ENCODE results near the gene GPR161.

The GPR161 gene

DNA sequence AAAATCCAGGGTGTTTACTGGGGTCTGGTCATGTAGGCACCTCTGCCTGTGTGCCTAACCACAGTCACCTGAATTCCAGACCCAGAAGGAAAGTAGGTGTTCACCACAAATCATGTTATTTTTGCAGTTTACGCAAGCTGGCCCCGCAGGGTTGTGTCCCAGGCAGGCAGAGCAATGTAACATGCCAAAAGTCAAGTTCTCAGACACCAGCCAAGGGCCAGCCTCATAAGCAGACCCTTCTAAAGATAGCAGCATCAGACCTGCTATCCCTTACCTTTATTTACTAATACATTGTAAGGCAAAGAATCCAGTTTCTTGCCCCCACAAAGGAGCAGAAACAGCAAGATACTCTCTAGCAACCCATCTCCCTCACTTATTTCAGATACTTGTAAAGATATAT is 83.0 kb downstream of the GPR161 start:
- H3K27me3 ChIP-seq (ENCODE audit: low read depth, low read length), result no peaks in the 10 kb centered on the region
- H3K9me3 ChIP-seq (ENCODE audit: control insufficient read depth in 1 of 2, low read length in 2 of 2), result no peaks in the 10 kb centered on the region
- peaks cover 0 to 4% of the 10 kb centered on the region in 2 donors for H3K4me1 ChIP-seq (ENCODE audit: control insufficient read depth in 1 of 2, insufficient read depth in 2 of 2, low read length in 2 of 2)
- no peak overlapping the region for H3K27ac ChIP-seq (ENCODE audit: low read length)
- H3K4me3 ChIP-seq (ENCODE audit: low read depth in 1 of 2, low read length in 2 of 2), result no peak overlapping the region
- H3K36me3 ChIP-seq (ENCODE audit: control insufficient read depth in 1 of 2, insufficient read depth in 2 of 2, low read length in 2 of 2), result peaks cover 0 to 6% of the 10 kb centered on the region in 2 donors

DNA sequence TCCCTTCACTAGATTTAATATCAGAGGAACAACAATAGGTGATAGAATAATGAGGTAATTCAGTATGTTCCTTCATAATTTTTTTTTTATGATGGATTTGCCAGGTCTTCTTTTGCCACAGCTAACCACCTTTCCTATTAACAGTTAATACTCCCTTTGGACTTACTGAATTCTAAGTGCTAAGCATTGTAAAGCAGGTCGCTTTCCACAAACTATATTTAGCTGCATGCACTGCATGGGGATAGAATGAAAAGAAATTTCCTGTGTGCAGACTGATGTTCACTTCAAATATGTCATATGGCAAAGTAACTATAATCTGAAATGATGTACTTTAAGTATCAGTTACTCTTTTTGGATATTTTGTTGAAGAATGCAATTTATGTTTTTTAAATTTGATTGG is 85.8 kb downstream of the GPR161 start:
- Histone ChIP-seq H3K36me3 (ENCODE audit: control insufficient read depth in 1 of 2, insufficient read depth in 2 of 2, low read length in 2 of 2) (peaks cover 0 to 6% of the 10 kb centered on the region in 2 donors), H3K4me1 (ENCODE audit: control insufficient read depth in 1 of 2, insufficient read depth in 2 of 2, low read length in 2 of 2) (peaks cover 0 to 4% of the 10 kb centered on the region in 2 donors), H3K9me3 (ENCODE audit: control insufficient read depth in 1 of 2, low read length in 2 of 2) (no peaks in the 10 kb centered on the region), H3K27me3 (ENCODE audit: low read depth, low read length) (no peaks in the 10 kb centered on the region), H3K27ac (ENCODE audit: low read length) (no peak overlapping the region), H3K4me3 (ENCODE audit: low read depth in 1 of 2, low read length in 2 of 2) (no peak overlapping the region)

DNA sequence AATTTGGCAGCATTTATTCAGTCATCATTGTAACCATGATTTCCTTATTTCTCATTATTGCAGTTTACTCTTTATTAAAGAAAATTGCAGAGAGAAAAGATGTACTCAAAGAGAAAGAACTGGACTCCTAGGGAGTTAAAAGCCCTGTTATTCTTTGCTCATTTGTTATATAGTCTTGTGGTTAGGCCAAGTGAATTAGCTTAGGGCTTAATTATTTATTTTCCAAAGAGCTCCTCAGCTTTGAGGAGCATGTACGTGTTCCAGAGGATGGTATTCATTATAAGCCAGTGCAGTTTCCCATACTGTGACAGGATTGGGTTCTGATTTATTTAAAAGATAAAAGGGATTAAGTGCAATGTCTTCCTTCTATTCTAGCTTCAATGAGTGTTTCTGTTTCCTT is 86.4 kb downstream of the GPR161 start:
- H3K27me3 ChIP-seq (ENCODE audit: low read depth, low read length), result no peaks in the 10 kb centered on the region
- H3K27ac ChIP-seq (ENCODE audit: low read length), result no peak overlapping the region
- H3K9me3 ChIP-seq (ENCODE audit: control insufficient read depth in 1 of 2, low read length in 2 of 2), result no peaks in the 10 kb centered on the region
- H3K36me3 ChIP-seq (ENCODE audit: control insufficient read depth in 1 of 2, insufficient read depth in 2 of 2, low read length in 2 of 2), result peaks cover 6% of the 10 kb centered on the region in 2 donors
- H3K4me1 ChIP-seq (ENCODE audit: control insufficient read depth in 1 of 2, insufficient read depth in 2 of 2, low read length in 2 of 2), result peaks cover 0 to 4% of the 10 kb centered on the region in 2 donors
- H3K4me3 ChIP-seq (ENCODE audit: low read depth in 1 of 2, low read length in 2 of 2), result no peak overlapping the region

- peaks cover 10 to 27% of the 10 kb centered on the region in 2 donors for H3K36me3 ChIP-seq (ENCODE audit: control insufficient read depth in 1 of 2, insufficient read depth in 2 of 2, low read length in 2 of 2)
- H3K9me3 ChIP-seq (ENCODE audit: control insufficient read depth in 1 of 2, low read length in 2 of 2), result no peaks in the 10 kb centered on the region
- no peak overlapping the region for H3K27ac ChIP-seq (ENCODE audit: low read length)
Measured at GRCh38 chr1:168045311-168045710, 91.4 kb downstream of the GPR161 start.

GRCh38 chr1:168042362-168042761 is 94.4 kb downstream of the GPR161 start:
- Histone ChIP-seq H3K36me3 (ENCODE audit: control insufficient read depth in 1 of 2, insufficient read depth in 2 of 2, low read length in 2 of 2) (peaks cover 10 to 27% of the 10 kb centered on the region in 2 donors), H3K4me1 (ENCODE audit: control insufficient read depth in 1 of 2, insufficient read depth in 2 of 2, low read length in 2 of 2) (no peaks in the 10 kb centered on the region), H3K4me3 (ENCODE audit: low read depth in 1 of 2, low read length in 2 of 2) (no peak overlapping the region), H3K27ac (ENCODE audit: low read length) (no peak overlapping the region), H3K27me3 (ENCODE audit: low read depth, low read length) (no peaks in the 10 kb centered on the region), H3K9me3 (ENCODE audit: control insufficient read depth in 1 of 2, low read length in 2 of 2) (no peaks in the 10 kb centered on the region)

More at GRCh38 chr1:168045311-168045710, 91.4 kb downstream of the GPR161 start:
- no peaks in the 10 kb centered on the region for H3K4me1 ChIP-seq (ENCODE audit: control insufficient read depth in 1 of 2, insufficient read depth in 2 of 2, low read length in 2 of 2)
- no peaks in the 10 kb centered on the region for H3K27me3 ChIP-seq (ENCODE audit: low read depth, low read length)
- H3K4me3 ChIP-seq (ENCODE audit: low read depth in 1 of 2, low read length in 2 of 2), result no peak overlapping the region

GRCh38 chr1:168035345-168035744 is 101.4 kb downstream of the GPR161 start:
- H3K27ac ChIP-seq (ENCODE audit: low read length), result no peak overlapping the region
- no peak overlapping the region for H3K4me3 ChIP-seq (ENCODE audit: low read depth in 1 of 2, low read length in 2 of 2)
- no peaks in the 10 kb centered on the region for H3K9me3 ChIP-seq (ENCODE audit: control insufficient read depth in 1 of 2, low read length in 2 of 2)
- no peaks in the 10 kb centered on the region for H3K27me3 ChIP-seq (ENCODE audit: low read depth, low read length)
- H3K36me3 ChIP-seq (ENCODE audit: control insufficient read depth in 1 of 2, insufficient read depth in 2 of 2, low read length in 2 of 2), result no peaks in the 10 kb centered on the region
- no peaks in the 10 kb centered on the region for H3K4me1 ChIP-seq (ENCODE audit: control insufficient read depth in 1 of 2, insufficient read depth in 2 of 2, low read length in 2 of 2)

- Histone ChIP-seq H3K4me3 (ENCODE audit: low read depth in 1 of 2, low read length in 2 of 2) (no peak overlapping the region), H3K27me3 (ENCODE audit: low read depth, low read length) (no peaks in the 10 kb centered on the region), H3K9me3 (ENCODE audit: control insufficient read depth in 1 of 2, low read length in 2 of 2) (no peaks in the 10 kb centered on the region), H3K4me1 (ENCODE audit: control insufficient read depth in 1 of 2, insufficient read depth in 2 of 2, low read length in 2 of 2) (no peaks in the 10 kb centered on the region), H3K36me3 (ENCODE audit: control insufficient read depth in 1 of 2, insufficient read depth in 2 of 2, low read length in 2 of 2) (peaks cover 0 to under 1% of the 10 kb centered on the region in 2 donors), H3K27ac (ENCODE audit: low read length) (no peak overlapping the region)
Measured at GRCh38 chr1:168032029-168032428, 104.7 kb downstream of the GPR161 start.

GRCh38 chr1:168031627-168032026 is 105.1 kb downstream of the GPR161 start:
- no peak overlapping the region for H3K4me3 ChIP-seq (ENCODE audit: low read depth in 1 of 2, low read length in 2 of 2)
- H3K27me3 ChIP-seq (ENCODE audit: low read depth, low read length), result no peaks in the 10 kb centered on the region
- H3K9me3 ChIP-seq (ENCODE audit: control insufficient read depth in 1 of 2, low read length in 2 of 2), result no peaks in the 10 kb centered on the region
- no peak overlapping the region for H3K27ac ChIP-seq (ENCODE audit: low read length)
- peaks cover 0 to 4% of the 10 kb centered on the region in 2 donors for H3K36me3 ChIP-seq (ENCODE audit: control insufficient read depth in 1 of 2, insufficient read depth in 2 of 2, low read length in 2 of 2)
- no peaks in the 10 kb centered on the region for H3K4me1 ChIP-seq (ENCODE audit: control insufficient read depth in 1 of 2, insufficient read depth in 2 of 2, low read length in 2 of 2)

GRCh38 chr1:168031198-168031597 is 105.5 kb downstream of the GPR161 start:
- H3K27me3 ChIP-seq (ENCODE audit: low read depth, low read length), result no peaks in the 10 kb centered on the region
- H3K9me3 ChIP-seq (ENCODE audit: control insufficient read depth in 1 of 2, low read length in 2 of 2), result no peaks in the 10 kb centered on the region
- H3K36me3 ChIP-seq (ENCODE audit: control insufficient read depth in 1 of 2, insufficient read depth in 2 of 2, low read length in 2 of 2), result peaks cover 0 to 5% of the 10 kb centered on the region in 2 donors
- no peak overlapping the region for H3K27ac ChIP-seq (ENCODE audit: low read length)
- no peak overlapping the region for H3K4me3 ChIP-seq (ENCODE audit: low read depth in 1 of 2, low read length in 2 of 2)
- no peaks in the 10 kb centered on the region for H3K4me1 ChIP-seq (ENCODE audit: control insufficient read depth in 1 of 2, insufficient read depth in 2 of 2, low read length in 2 of 2)
